ENCODE measurements around the gene RNF130.

- TF ChIP-seq CTCF (conservative IDR thresholded peaks at IDR 0.05; ENCODE audit: low read depth, low read length) = no peak
- TF ChIP-seq EZH2 (IDR thresholded peaks at IDR 0.05; ENCODE audit: borderline replicate concordance, low read depth, low read length, poor library complexity, severe bottlenecking) = no peak
These were observed 117.6 kb downstream of the RNF130 start for GRCh38 chr5:179953987-179954386.

Data from A673 (cell line).